HEK293 (cell line): ENCODE data around the gene TMEM176A.

ENCODE experiments used
- CTCF ChIA-PET: fragments of 350-600 bp; formaldehyde crosslinking; extraction: SDS; loops from one replicate; lab custom pipeline; 2021; ENCODE audit warnings: antibody characterized with exemption; lab: Yijun Ruan, JAX
- POLR2A ChIA-PET: fragments of 300-600 bp; formaldehyde crosslinking; extraction: SDS; loops from one replicate; lab custom pipeline; 2020; ENCODE audit warnings: antibody characterized with exemption, inconsistent platforms; lab: Yijun Ruan, JAX
- H3K27ac ChIP-seq: fragments of 200-500 bp; sonication (Bioruptor generic); 2 replicates; pipeline ENCODE4 v1.5.1; 2014; ENCODE audit warnings: low read depth, low read length, control low read depth, inconsistent platforms; ENCODE audit errors: extremely low read depth
- H3K36me3 ChIP-seq, 2 experiments: fragments of 200-500 bp in 1 of 2; sonication (Bioruptor generic) in 1 of 2; 1 replicate in 1 of 2; 2 replicates in 1 of 2; pipeline ENCODE4 v1.5.1; 2014 to 2017; ENCODE audit warnings: inconsistent platforms in 2 of 2, low read length in 2 of 2; ENCODE audit not compliant: control insufficient read depth in 2 of 2, insufficient read depth in 1 of 2
- H3K4me1 ChIP-seq: fragments of 200-500 bp; sonication (Bioruptor generic); 2 replicates; pipeline ENCODE4 v1.5.1; 2014; ENCODE audit warnings: mild to moderate bottlenecking, low read length, inconsistent platforms; ENCODE audit not compliant: control insufficient read depth, insufficient read depth
- H3K4me3 ChIP-seq: 2 replicates; pipeline ENCODE4 v1.5.1; 2011; ENCODE audit warnings: low read depth, mild to moderate bottlenecking, control low read depth, low read length, moderate library complexity
- H3K9me3 ChIP-seq: fragments of 200-500 bp; sonication (Bioruptor generic); 2 replicates; pipeline ENCODE4 v1.5.1; 2014; ENCODE audit warnings: low read depth, low read length, inconsistent platforms; ENCODE audit not compliant: control insufficient read depth, insufficient read depth
- GLI4 ChIP-seq: fragments of 450-650 bp; formaldehyde crosslinking; IDR thresholded peaks from 2 replicates; pipeline ENCODE4 v1.5.1; 2016; ENCODE audit warnings: missing biosample characterization, missing genetic modification characterization
- KLF16 ChIP-seq: fragments of 450-650 bp; formaldehyde crosslinking; IDR thresholded peaks from 2 replicates; pipeline ENCODE4 v1.5.1; 2017; ENCODE audit warnings: missing biosample characterization, missing genetic modification characterization
- PBX3 ChIP-seq: sonication (generic); formaldehyde crosslinking; IDR thresholded peaks from 2 replicates; pipeline ENCODE4 v1.8.1; 2022; ENCODE audit warnings: mild to moderate bottlenecking, moderate library complexity, missing genetic modification reagents
- PRDM2 ChIP-seq: fragments of 450-650 bp; formaldehyde crosslinking; IDR thresholded peaks from 2 replicates; pipeline ENCODE4 v1.5.1; 2016; ENCODE audit warnings: missing biosample characterization, missing genetic modification characterization, borderline replicate concordance
- PRDM6 ChIP-seq: fragments of 450-650 bp; formaldehyde crosslinking; IDR thresholded peaks from 2 replicates; pipeline ENCODE4 v1.5.1; 2017; ENCODE audit warnings: missing biosample characterization, missing genetic modification characterization
- ZNF792 ChIP-seq: fragments of 450-650 bp; formaldehyde crosslinking; IDR thresholded peaks from 2 replicates; pipeline ENCODE4 v1.5.1; 2016; ENCODE audit warnings: missing biosample characterization, missing genetic modification characterization

Gene TMEM176A

GRCh38 chr7:150803161-150803860 lies 2.7 kb downstream of the TMEM176A start:
- no peak for TF ChIP-seq KLF16 (tag by site-specific recombination)
- no peak overlapping the region for H3K27ac ChIP-seq
- H3K4me3 ChIP-seq = no peak overlapping the region
- ChIA-PET POLR2A (no interaction called here), CTCF (interaction anchor here (0.6 kb wide), 2 partner anchors 12 to 13 kb away, joined by 3 to 4 read pairs; no protein-coding TSS in a partner anchor)
- no peaks in the 10 kb centered on the region for H3K4me1 ChIP-seq
- no peaks in the 10 kb centered on the region for H3K9me3 ChIP-seq
- H3K36me3 ChIP-seq = no peaks in the 10 kb centered on the region

GRCh38 chr7:150804802-150805201 lies 4.2 kb downstream of the TMEM176A start:
- ChIA-PET CTCF (interaction anchor here (1.0 kb wide), 1 partner anchor 17 kb away, joined by 3 read pairs; no protein-coding TSS in a partner anchor), POLR2A (no interaction called here)
- Histone ChIP-seq H3K4me3 (no peak overlapping the region), H3K4me1 (no peaks in the 10 kb centered on the region), H3K9me3 (no peaks in the 10 kb centered on the region), H3K36me3 (no peaks in the 10 kb centered on the region), H3K27ac (no peak overlapping the region)
- no peak for TF ChIP-seq ZNF792 (tag by site-specific recombination)

GRCh38 chr7:150805864-150806263 lies 5.3 kb downstream of the TMEM176A start:
- POLR2A ChIA-PET = no interaction called here
- TF ChIP-seq GLI4 (tag by site-specific recombination) (no peak), PRDM2 (tag by site-specific recombination) (no peak)
- TF ChIP-seq, all 188 proteins: peak for 0
- H3K27ac ChIP-seq = no peak overlapping the region
- no peak overlapping the region for H3K4me3 ChIP-seq
- H3K36me3 ChIP-seq = no peaks in the 10 kb centered on the region
- CTCF ChIA-PET = no interaction called here
- no peaks in the 10 kb centered on the region for H3K4me1 ChIP-seq
- no peaks in the 10 kb centered on the region for H3K9me3 ChIP-seq

- no peaks in the 10 kb centered on the region for H3K36me3 ChIP-seq
- POLR2A ChIA-PET = no interaction called here
- TF ChIP-seq PRDM6 (tag by site-specific recombination) (no peak), ZNF792 (tag by site-specific recombination) (no peak), PBX3 (CRISPR knock-in tag) (no peak)
- TF ChIP-seq, all 188 proteins: peak for 0
- CTCF ChIA-PET = no interaction called here
- no peaks in the 10 kb centered on the region for H3K4me1 ChIP-seq
- no peak overlapping the region for H3K27ac ChIP-seq
- no peak overlapping the region for H3K4me3 ChIP-seq
- no peaks in the 10 kb centered on the region for H3K9me3 ChIP-seq
Measured at GRCh38 chr7:150806454-150806853, 5.9 kb downstream of the TMEM176A start.
